Measurements from ENCODE around the gene GLI1. TPM values are rescaled to one million over a fixed set of nuclear protein-coding genes. Genes with fewer than 3 reads are reported as not detected.
"Not testable (repeated sequence)": the region's sequence is repeated elsewhere in the genome, so short reads cannot be mapped to it uniquely, and the experiment has no call there.

Gene GLI1
- total RNA-seq, 2 experiments from 2014 or later, result 4.6 to 6.5 TPM

- Histone ChIP-seq H3K79me2 (ENCODE audit: insufficient read depth, low read depth, low read length) (peaks cover under 1% of the 10 kb centered on the region; the same call in 1 of the 2 replicates), H3K4me2 (ENCODE audit: low read length) (no peak overlapping the region), H4K20me1 (ENCODE audit: insufficient read depth, low read length) (no peaks in the 10 kb centered on the region), H2AFZ (ENCODE audit: low read length) (peak overlapping the region; percentile 62; the same call in 1 of the 2 replicates), H3K36me3 (ENCODE audit: insufficient read depth, low read length) (no peaks in the 10 kb centered on the region), H3K9me2 (ENCODE audit: insufficient read depth, low read length) (no peaks in the 10 kb centered on the region), H3K4me3 (ENCODE audit: low read depth, low read length, poor library complexity, severe bottlenecking) (no peak overlapping the region), H3K9me3 (ENCODE audit: low read length) (no peaks in the 10 kb centered on the region), H3K27ac (ENCODE audit: low read depth, low read length, poor library complexity, severe bottlenecking) (no peak overlapping the region), H3K4me1 (ENCODE audit: insufficient read depth, low read length, poor library complexity, severe bottlenecking) (peaks cover 14% of the 10 kb centered on the region)
- no TSS peak for BruUV-seq (replicated peaks)
- ChIA-PET CTCF (ENCODE audit: unreplicated experiment) (no interaction called here), POLR2A (no interaction called here)
- no peak for DNase-seq (ENCODE audit: low spot score)
- TF ChIP-seq CTCF (conservative IDR thresholded peaks at IDR 0.05; ENCODE audit: low read length), result no peak
- TF ChIP-seq EZH2phosphoT487 (IDR thresholded peaks at IDR 0.05; ENCODE audit: borderline replicate concordance, low read depth, low read length), result no peak
- intact Hi-C loops (cut with micrococcal nuclease; ENCODE audit: unreplicated experiment), result no loop called here
Measured at GRCh38 chr12:57435293-57435692, 24.3 kb upstream of the GLI1 start.

- TF ChIP-seq CTCF (conservative IDR thresholded peaks at IDR 0.05; ENCODE audit: low read length) (no peak), EZH2phosphoT487 (IDR thresholded peaks at IDR 0.05; ENCODE audit: borderline replicate concordance, low read depth, low read length) (no peak)
- H3K9me2 ChIP-seq (ENCODE audit: insufficient read depth, low read length), result no peaks in the 10 kb centered on the region
- intact Hi-C loops (cut with micrococcal nuclease; ENCODE audit: unreplicated experiment), result no loop called here
- no TSS peak for BruUV-seq (replicated peaks)
- no peak overlapping the region for H2AFZ ChIP-seq (ENCODE audit: low read length)
- no peaks in the 10 kb centered on the region for H3K79me2 ChIP-seq (ENCODE audit: insufficient read depth, low read depth, low read length)
- CTCF ChIA-PET (ENCODE audit: unreplicated experiment), result no interaction called here
- no peaks in the 10 kb centered on the region for H4K20me1 ChIP-seq (ENCODE audit: insufficient read depth, low read length)
- H3K36me3 ChIP-seq (ENCODE audit: insufficient read depth, low read length), result no peaks in the 10 kb centered on the region
- H3K9me3 ChIP-seq (ENCODE audit: low read length), result no peaks in the 10 kb centered on the region
- POLR2A ChIA-PET, result no interaction called here
- peaks cover 6% of the 10 kb centered on the region for H3K4me1 ChIP-seq (ENCODE audit: insufficient read depth, low read length, poor library complexity, severe bottlenecking)
- no peak for DNase-seq (ENCODE audit: low spot score)
- H3K27ac ChIP-seq (ENCODE audit: low read depth, low read length, poor library complexity, severe bottlenecking), result no peak overlapping the region
- H3K4me3 ChIP-seq (ENCODE audit: low read depth, low read length, poor library complexity, severe bottlenecking), result no peak overlapping the region
- H3K4me2 ChIP-seq (ENCODE audit: low read length), result no peak overlapping the region
Measured at GRCh38 chr12:57438400-57438799, 21.2 kb upstream of the GLI1 start.

GRCh38 chr12:57439762-57440266, 19.8 kb upstream of the GLI1 start:
- H3K9me3 ChIP-seq (ENCODE audit: low read length), result no peaks in the 10 kb centered on the region
- no peak overlapping the region for H3K27ac ChIP-seq (ENCODE audit: low read depth, low read length, poor library complexity, severe bottlenecking)
- H3K79me2 ChIP-seq (ENCODE audit: insufficient read depth, low read depth, low read length), result no peaks in the 10 kb centered on the region
- TF ChIP-seq CTCF (conservative IDR thresholded peaks at IDR 0.05; ENCODE audit: low read length), result no peak
- no peak for TF ChIP-seq EZH2phosphoT487 (IDR thresholded peaks at IDR 0.05; ENCODE audit: borderline replicate concordance, low read depth, low read length)
- ChIA-PET CTCF (ENCODE audit: unreplicated experiment) (no interaction called here), POLR2A (interaction anchor here (0.6 to 1.1 kb wide), 2 partner anchors 13 to 30 kb away, joined by 3 read pairs; no protein-coding TSS in a partner anchor)
- no TSS peak for BruUV-seq (replicated peaks)
- intact Hi-C loops (cut with micrococcal nuclease; ENCODE audit: unreplicated experiment), result no loop called here
- H4K20me1 ChIP-seq (ENCODE audit: insufficient read depth, low read length), result no peaks in the 10 kb centered on the region
- H3K4me3 ChIP-seq (ENCODE audit: low read depth, low read length, poor library complexity, severe bottlenecking), result no peak overlapping the region
- no peaks in the 10 kb centered on the region for H3K9me2 ChIP-seq (ENCODE audit: insufficient read depth, low read length)
- H3K4me2 ChIP-seq (ENCODE audit: low read length), result no peak overlapping the region
- H3K36me3 ChIP-seq (ENCODE audit: insufficient read depth, low read length), result no peaks in the 10 kb centered on the region
- DNase-seq (ENCODE audit: low spot score), result no peak
- H3K4me1 ChIP-seq (ENCODE audit: insufficient read depth, low read length, poor library complexity, severe bottlenecking), result peaks cover 6% of the 10 kb centered on the region
- no peak overlapping the region for H2AFZ ChIP-seq (ENCODE audit: low read length)

- H3K9me2 ChIP-seq (ENCODE audit: insufficient read depth, low read length); BruUV-seq (replicated peaks); H3K4me1 ChIP-seq (ENCODE audit: insufficient read depth, low read length, poor library complexity, severe bottlenecking); H3K79me2 ChIP-seq (ENCODE audit: insufficient read depth, low read depth, low read length); DNase-seq (ENCODE audit: low spot score); H3K4me2 ChIP-seq (ENCODE audit: low read length); H3K27ac ChIP-seq (ENCODE audit: low read depth, low read length, poor library complexity, severe bottlenecking); intact Hi-C loops (cut with micrococcal nuclease; ENCODE audit: unreplicated experiment); H4K20me1 ChIP-seq (ENCODE audit: insufficient read depth, low read length); H2AFZ ChIP-seq (ENCODE audit: low read length); H3K4me3 ChIP-seq (ENCODE audit: low read depth, low read length, poor library complexity, severe bottlenecking); H3K36me3 ChIP-seq (ENCODE audit: insufficient read depth, low read length); H3K9me3 ChIP-seq (ENCODE audit: low read length): not testable (repeated sequence)
- ChIA-PET CTCF (ENCODE audit: unreplicated experiment) (interaction anchor here (0.9 kb wide), 1 partner anchor 17 kb away, joined by 3 read pairs; no protein-coding TSS in a partner anchor), POLR2A (interaction anchor here (0.7 kb wide), 1 partner anchor 25 kb away, joined by 7 read pairs; no protein-coding TSS in a partner anchor)
Measured at GRCh38 chr12:57441393-57441792, 18.2 kb upstream of the GLI1 start.
